Peyer's patch (tissue), 4 donors: Measurements from ENCODE around the gene ERF. TPM values are rescaled to one million over a fixed set of nuclear protein-coding genes. Genes with fewer than 3 reads are reported as not detected.

Experiments
- DNase-seq, 3 donors: peaks; one replicate each; pipeline ENCODE4 v3.0.0-alpha.2; 2017 to 2019
- H3K27ac ChIP-seq, 4 donors: fragments of 200-600 bp; sonication (generic); one replicate each; pipeline ENCODE4 v1.5.1; 2016 to 2019
- H3K27me3 ChIP-seq, 2 donors: fragments of 200-600 bp; sonication (generic); one replicate each; pipeline ENCODE4 v1.5.1; 2019
- H3K36me3 ChIP-seq, 3 donors: fragments of 200-600 bp; sonication (generic); one replicate each; pipeline ENCODE4 v1.5.1; 2016 to 2019
- H3K4me1 ChIP-seq, 4 donors: fragments of 200-600 bp; sonication (generic); one replicate each; pipeline ENCODE4 v1.5.1; 2016 to 2019
- H3K4me3 ChIP-seq, 4 donors: fragments of 200-600 bp; sonication (generic); 1 replicate in 3 of 4; 2 replicates in 1 of 4; pipeline ENCODE4 v1.5.1; 2016 to 2019; ENCODE audit warnings: mild to moderate bottlenecking in 1 of 4
- H3K9me3 ChIP-seq, 4 donors: fragments of 200-600 bp; sonication (generic); one replicate each; pipeline ENCODE4 v1.5.1; 2016 to 2019; ENCODE audit warnings: mild to moderate bottlenecking in 1 of 4
- POLR2A ChIP-seq, 2 donors: fragments of 450-650 bp; IDR thresholded peaks; one replicate each; pipeline ENCODE4 v1.5.1; 2017; ENCODE audit warnings: antibody characterized with exemption in 2 of 2, mild to moderate bottlenecking in 2 of 2, moderate library complexity in 2 of 2
- total RNA-seq, 4 donors: library from RNA; depleted of rRNA; stranded (reverse); fragments of >200 nt; gene quantifications; one replicate each; pipeline ENCODE4 v1.1.0, GENCODE V29; 2016
- TF ChIP-seq, protein P1 (sequence below), 6 experiments: fragments of 450-650 bp in 4 of 6; fragments of 200-600 bp in 2 of 6; sonication (generic) in 1 of 6; IDR thresholded peaks; one replicate each; pipeline ENCODE4 v1.5.1; 2017 to 2019; ENCODE audit warnings: antibody characterized with exemption in 6 of 6, mild to moderate bottlenecking in 3 of 6, moderate library complexity in 1 of 6

ERF gene
- total RNA-seq, 4 donors from 2014 or later: 13.2 to 85.4 (median 49.3) TPM

- H3K4me1 ChIP-seq: peaks cover 0 to 32% (median 16%) of the 10 kb centered on the region in 4 donors
Measured at GRCh38 chr19:42289556-42290041, 34.7 kb upstream of the ERF start.

GRCh38 chr19:42288881-42289555 lies 34.1 kb upstream of the ERF start:
- H3K27me3 ChIP-seq: no peaks in the 10 kb centered on the region
- TF ChIP-seq POLR2A (IDR thresholded peaks at IDR 0.05): no peak
- TF ChIP-seq, protein P1, sequence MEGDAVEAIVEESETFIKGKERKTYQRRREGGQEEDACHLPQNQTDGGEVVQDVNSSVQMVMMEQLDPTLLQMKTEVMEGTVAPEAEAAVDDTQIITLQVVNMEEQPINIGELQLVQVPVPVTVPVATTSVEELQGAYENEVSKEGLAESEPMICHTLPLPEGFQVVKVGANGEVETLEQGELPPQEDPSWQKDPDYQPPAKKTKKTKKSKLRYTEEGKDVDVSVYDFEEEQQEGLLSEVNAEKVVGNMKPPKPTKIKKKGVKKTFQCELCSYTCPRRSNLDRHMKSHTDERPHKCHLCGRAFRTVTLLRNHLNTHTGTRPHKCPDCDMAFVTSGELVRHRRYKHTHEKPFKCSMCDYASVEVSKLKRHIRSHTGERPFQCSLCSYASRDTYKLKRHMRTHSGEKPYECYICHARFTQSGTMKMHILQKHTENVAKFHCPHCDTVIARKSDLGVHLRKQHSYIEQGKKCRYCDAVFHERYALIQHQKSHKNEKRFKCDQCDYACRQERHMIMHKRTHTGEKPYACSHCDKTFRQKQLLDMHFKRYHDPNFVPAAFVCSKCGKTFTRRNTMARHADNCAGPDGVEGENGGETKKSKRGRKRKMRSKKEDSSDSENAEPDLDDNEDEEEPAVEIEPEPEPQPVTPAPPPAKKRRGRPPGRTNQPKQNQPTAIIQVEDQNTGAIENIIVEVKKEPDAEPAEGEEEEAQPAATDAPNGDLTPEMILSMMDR (IDR thresholded peaks at IDR 0.05): no peak
- no peak overlapping the region for H3K4me3 ChIP-seq
- H3K9me3 ChIP-seq: no peaks in the 10 kb centered on the region
- peaks cover 0 to 74% (median 0%) of the 10 kb centered on the region in 3 donors for H3K36me3 ChIP-seq
- no peak for DNase-seq
- peaks cover 0 to 34% (median 16%) of the 10 kb centered on the region in 4 donors for H3K4me1 ChIP-seq
- no peak overlapping the region for H3K27ac ChIP-seq

More at GRCh38 chr19:42289556-42290041, 34.7 kb upstream of the ERF start:
- no peak for DNase-seq
- no peak overlapping the region for H3K4me3 ChIP-seq
- peaks cover 0 to 80% (median 0%) of the 10 kb centered on the region in 3 donors for H3K36me3 ChIP-seq
- H3K9me3 ChIP-seq: no peaks in the 10 kb centered on the region
- no peak overlapping the region for H3K27ac ChIP-seq
- TF ChIP-seq, protein P1 (IDR thresholded peaks at IDR 0.05): no peak
- TF ChIP-seq POLR2A (IDR thresholded peaks at IDR 0.05): no peak
- no peaks in the 10 kb centered on the region for H3K27me3 ChIP-seq

DNA sequence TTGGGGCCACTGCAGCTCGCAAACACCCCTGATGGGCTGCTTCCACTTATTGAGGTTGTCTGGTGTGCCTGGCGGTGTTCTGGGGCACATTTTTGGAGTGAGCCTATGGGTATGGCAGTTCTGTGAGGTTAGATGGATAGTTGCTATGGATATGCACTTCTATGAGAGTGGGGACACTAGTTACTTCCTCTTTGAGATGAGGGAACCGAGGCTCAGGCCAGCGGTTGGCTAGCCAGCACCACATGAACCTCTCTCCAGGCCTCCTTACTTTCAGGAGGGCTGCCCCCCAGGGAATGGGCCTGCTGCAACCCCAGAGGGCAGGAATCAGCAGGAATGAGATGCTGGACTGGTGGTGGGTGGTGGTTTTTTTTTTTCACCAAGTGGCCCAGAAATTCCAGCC lies 33.5 kb upstream of the ERF start:
- TF ChIP-seq, protein P1 (IDR thresholded peaks at IDR 0.05): no peak
- TF ChIP-seq POLR2A (IDR thresholded peaks at IDR 0.05): no peak
- DNase-seq: no peak
- Histone ChIP-seq H3K4me1 (peaks cover 0 to 34% (median 16%) of the 10 kb centered on the region in 4 donors), H3K36me3 (peaks cover 0 to 69% (median 0%) of the 10 kb centered on the region in 3 donors), H3K27me3 (no peaks in the 10 kb centered on the region), H3K4me3 (no peak overlapping the region), H3K27ac (no peak overlapping the region), H3K9me3 (no peaks in the 10 kb centered on the region)

GRCh38 chr19:42287827-42288107 lies 32.8 kb upstream of the ERF start:
- H3K9me3 ChIP-seq: no peaks in the 10 kb centered on the region
- DNase-seq: peak in 1 of 3 donors; percentile 40
- TF ChIP-seq, protein P1 (IDR thresholded peaks at IDR 0.05): no peak
- TF ChIP-seq POLR2A (IDR thresholded peaks at IDR 0.05): no peak
- peaks cover 0 to 62% (median 0%) of the 10 kb centered on the region in 3 donors for H3K36me3 ChIP-seq
- H3K4me3 ChIP-seq: no peak overlapping the region
- peaks cover 2 to 40% (median 19%) of the 10 kb centered on the region in 4 donors for H3K4me1 ChIP-seq
- no peak overlapping the region for H3K27ac ChIP-seq
- no peaks in the 10 kb centered on the region for H3K27me3 ChIP-seq

DNA sequence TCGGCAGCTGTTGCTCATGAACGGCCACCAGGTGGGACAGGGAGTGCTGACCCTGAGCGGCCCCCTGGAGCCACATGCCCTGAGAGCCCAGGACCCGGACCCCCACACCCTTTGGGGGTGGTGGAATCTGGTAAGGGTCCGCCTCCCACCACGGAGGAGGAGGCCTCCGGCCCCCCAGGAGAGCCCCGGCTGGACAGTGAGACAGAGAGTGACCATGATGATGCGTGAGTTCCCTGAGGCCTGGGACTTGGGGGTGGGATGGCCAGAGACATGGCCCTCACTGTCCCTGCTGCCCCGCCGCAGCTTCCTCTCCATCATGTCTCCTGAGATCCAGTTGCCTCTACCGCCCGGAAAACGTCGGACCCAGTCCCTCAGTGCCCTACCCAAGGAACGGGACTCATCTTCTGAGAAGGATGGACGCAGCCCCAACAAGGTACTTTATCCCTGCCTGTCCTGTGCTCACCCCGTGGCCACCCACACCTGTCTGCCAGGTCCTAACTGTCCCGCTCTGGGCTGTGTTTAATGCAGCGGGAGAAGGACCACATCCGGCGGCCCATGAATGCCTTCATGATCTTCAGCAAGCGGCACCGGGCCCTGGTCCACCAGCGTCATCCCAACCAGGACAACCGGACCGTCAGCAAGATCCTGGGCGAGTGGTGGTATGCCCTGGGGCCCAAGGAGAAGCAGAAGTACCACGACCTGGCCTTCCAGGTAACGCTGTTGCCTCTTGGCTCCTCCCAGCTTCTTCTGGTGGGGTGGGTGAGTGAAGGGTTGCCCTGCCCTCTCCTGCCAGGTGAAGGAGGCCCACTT lies 32.3 kb upstream of the ERF start:
- peaks cover 0 to 57% (median 0%) of the 10 kb centered on the region in 3 donors for H3K36me3 ChIP-seq
- H3K4me3 ChIP-seq: no peak overlapping the region
- H3K4me1 ChIP-seq: peaks cover 2 to 46% (median 23%) of the 10 kb centered on the region in 4 donors
- TF ChIP-seq, protein P1 (IDR thresholded peaks at IDR 0.05): no peak
- no peak for TF ChIP-seq POLR2A (IDR thresholded peaks at IDR 0.05)
- H3K9me3 ChIP-seq: no peaks in the 10 kb centered on the region
- H3K27me3 ChIP-seq: no peaks in the 10 kb centered on the region
- DNase-seq: no peak
- peak overlapping the region in 2 of 4 donors; percentile 29 to 96 for H3K27ac ChIP-seq
